K562 (cell line): Measurements from ENCODE around the gene RAB6B. TPM values are rescaled to one million over a fixed set of nuclear protein-coding genes. Genes with fewer than 3 reads are reported as not detected.

Experiments used
- ATAC-seq: fragments of 200-7000 bp; cut with Tn5 transposase; 3 replicates; pipeline ENCODE4 v1.9.1; 2020; ENCODE audit warnings: moderate library complexity
- BruUV-seq: library from RNA; stranded (reverse); fragments of 400-500 nt; replicated peaks from 2 replicates; lab custom pipeline; 2021; lab: Mats Ljungman, UMichigan
- CTCF ChIA-PET: fragments of 300-600 bp; formaldehyde crosslinking; extraction: SDS; loops from one replicate; lab custom pipeline; 2021; ENCODE audit warnings: low intra/inter-chr PET ratio; lab: Yijun Ruan, JAX
- POLR2A ChIA-PET: fragments of 300-600, 350-650 bp; sonication (Branson Sonifier 250); formaldehyde crosslinking; extraction: SDS; loops from one replicate; lab custom pipeline; 2021; ENCODE audit warnings: antibody characterized with exemption, inconsistent platforms; lab: Yijun Ruan, JAX
- DNase-seq, 4 experiments: peaks; one replicate each; pipeline versions ENCODE4 v3.0.0 to v3.0.0-alpha.2; 2011 to 2018; ENCODE audit warnings: low spot score in 3 of 4, mixed read lengths in 3 of 4; ENCODE audit errors: extremely low read depth in 1 of 4
- FAIRE-seq: peaks from 2 replicates; lab custom pipeline; 2011; peaks lifted over from hg19 to GRCh38; lab: Jason Lieb, UNC
- H2AFZ ChIP-seq: 2 replicates; pipeline ENCODE4 v1.6.0; 2011; ENCODE audit warnings: low read depth, low read length, control low read depth, inconsistent platforms
- H3K27ac ChIP-seq: fragments of 200-600 bp; 3 replicates; pipeline ENCODE4 v1.8.0; 2011; ENCODE audit warnings: low read depth, mild to moderate bottlenecking, control low read depth, inconsistent platforms, low read length, moderate library complexity, mixed read lengths; ENCODE audit errors: extremely low read depth
- H3K27me3 ChIP-seq, 2 experiments: fragments of 300-600 bp in 1 of 2; 2 replicates in 1 of 2; 3 replicates in 1 of 2; pipeline versions ENCODE4 v1.6.0 to v1.8.0; 2011; ENCODE audit warnings: inconsistent platforms in 2 of 2, low read length in 2 of 2, mild to moderate bottlenecking in 1 of 2, mixed read lengths in 1 of 2, moderate library complexity in 1 of 2; ENCODE audit not compliant: control insufficient read depth in 2 of 2, insufficient read depth in 2 of 2
- H3K36me3 ChIP-seq: fragments of 300-600 bp; 3 replicates; pipeline ENCODE4 v1.8.0; 2011; ENCODE audit warnings: mild to moderate bottlenecking, low read length, inconsistent platforms; ENCODE audit not compliant: control insufficient read depth, insufficient read depth
- H3K4me1 ChIP-seq, 2 experiments: fragments of 200-600 bp in 1 of 2; replicated peaks in 1 of 2; 2 replicates in 1 of 2; 3 replicates in 1 of 2; pipeline versions ENCODE4 v1.5.1 to v1.8.0; 2011; ENCODE audit warnings: inconsistent platforms in 2 of 2, low read length in 2 of 2, mild to moderate bottlenecking in 1 of 2, mixed read lengths in 1 of 2, moderate library complexity in 1 of 2; ENCODE audit not compliant: control insufficient read depth in 2 of 2, insufficient read depth in 2 of 2
- H3K4me2 ChIP-seq: 2 replicates; pipeline ENCODE4 v1.6.1; 2011; ENCODE audit warnings: low read length, control low read depth, inconsistent platforms, mixed read lengths; ENCODE audit not compliant: insufficient read depth
- H3K4me3 ChIP-seq: fragments of 200-600 bp; sonication (generic), shearing (Covaris generic); 2 replicates; pipeline ENCODE4 v1.5.1; 2016; ENCODE audit warnings: control low read depth, inconsistent platforms
- H3K79me2 ChIP-seq: fragments of 200-600 bp; 3 replicates; pipeline ENCODE4 v1.8.0; 2011; ENCODE audit warnings: low read length, inconsistent platforms; ENCODE audit not compliant: control insufficient read depth, insufficient read depth
- H3K9ac ChIP-seq, 2 experiments: 2 replicates each; pipeline versions ENCODE4 v1.6.0 to v1.6.1; 2011; ENCODE audit warnings: low read depth in 2 of 2, low read length in 2 of 2, control low read depth in 1 of 2, inconsistent platforms in 1 of 2, mild to moderate bottlenecking in 1 of 2, mixed read lengths in 1 of 2; ENCODE audit not compliant: insufficient read depth in 1 of 2
- H3K9me1 ChIP-seq: one replicate; pipeline ENCODE4 v1.6.0; 2011; ENCODE audit warnings: inconsistent platforms, mild to moderate bottlenecking, low read length, moderate library complexity; ENCODE audit not compliant: control insufficient read depth, insufficient read depth
- H3K9me3 ChIP-seq: replicated peaks from 2 replicates; pipeline ENCODE4 v1.5.1; 2011; ENCODE audit warnings: low read depth, low read length, inconsistent platforms; ENCODE audit not compliant: control insufficient read depth, insufficient read depth
- H4K20me1 ChIP-seq: replicated peaks from 2 replicates; pipeline ENCODE4 v1.6.1; 2011; ENCODE audit warnings: low read length, inconsistent platforms, mixed read lengths; ENCODE audit not compliant: control insufficient read depth, insufficient read depth
- BCOR ChIP-seq: fragments of 450-650 bp; IDR thresholded peaks from 2 replicates; pipeline ENCODE4 v1.6.1; 2016
- POLR2H ChIP-seq: IDR thresholded peaks from 2 replicates; pipeline ENCODE4 v1.6.1; 2016; ENCODE audit warnings: missing genetic modification characterization, low read depth, mild to moderate bottlenecking, control low read depth, missing compliant biosample characterization, moderate library complexity
- SMARCB1 ChIP-seq: IDR thresholded peaks from 2 replicates; pipeline ENCODE4 v1.6.1; 2011; ENCODE audit warnings: improper control_type of control experiment, low read depth; ENCODE audit not compliant: insufficient read length
- WGBS: fragments of 100-300 bp; shearing (Covaris generic); methylation state at CpG from one replicate; pipeline ENCODE4 v1.1.6; 2016; ENCODE audit warnings: low coverage, mixed read lengths; ENCODE audit not compliant: insufficient coverage; ENCODE audit errors: missing lambda C conversion rate; 5-methylcytosine and 5-hydroxymethylcytosine counted together
- in situ Hi-C: fragments of 300-500 bp; cut with MboI; formaldehyde crosslinking; loops from 4 replicates; pipeline ENCODE4 v1.15.0; 2018; ENCODE audit warnings: inconsistent platforms, mixed read lengths
- intact Hi-C: fragments of 100-400 bp; cut with micrococcal nuclease; formaldehyde crosslinking; loops from 2 replicates; pipeline ENCODE4 v1.14.2; 2022
- polyA plus RNA-seq, 8 experiments: library from polyadenylated mRNA; depleted of rRNA in 4 of 8; stranded (reverse) in 5 of 8; unstranded in 3 of 8; fragments of >200 nt; fragmentation: Nextera tagmentation in 2 of 8; fragmentation: Illumina TruSeq in 1 of 8; extraction: Ambion mirVana in 2 of 8; extraction: Trizol in 1 of 8; gene quantifications; 2 replicates each; pipeline versions ENCODE4 v1.2.1 to v1.2.3, GENCODE V29; 2011 to 2014; ENCODE audit warnings: inconsistent platforms in 1 of 8, missing spikeins in 1 of 8
- total RNA-seq, 7 experiments: library from RNA; depleted of rRNA in 6 of 7; stranded (reverse); fragments of >200 nt in 6 of 7; fragmentation: Illumina TruSeq in 2 of 7; extraction: Trizol in 2 of 7; gene quantifications; 2 replicates each; pipeline versions ENCODE4 v1.2.1 to v1.2.3, GENCODE V29; 2011 to 2021; ENCODE audit warnings: low replicate concordance in 1 of 7

Gene RAB6B
- total and polyA plus RNA-seq, 9 of the 15 experiments (the other 6 are each of a cell fraction or from before 2014, with no cell fraction given): 0.60 to 18.1 (median 1.5) TPM

DNA sequence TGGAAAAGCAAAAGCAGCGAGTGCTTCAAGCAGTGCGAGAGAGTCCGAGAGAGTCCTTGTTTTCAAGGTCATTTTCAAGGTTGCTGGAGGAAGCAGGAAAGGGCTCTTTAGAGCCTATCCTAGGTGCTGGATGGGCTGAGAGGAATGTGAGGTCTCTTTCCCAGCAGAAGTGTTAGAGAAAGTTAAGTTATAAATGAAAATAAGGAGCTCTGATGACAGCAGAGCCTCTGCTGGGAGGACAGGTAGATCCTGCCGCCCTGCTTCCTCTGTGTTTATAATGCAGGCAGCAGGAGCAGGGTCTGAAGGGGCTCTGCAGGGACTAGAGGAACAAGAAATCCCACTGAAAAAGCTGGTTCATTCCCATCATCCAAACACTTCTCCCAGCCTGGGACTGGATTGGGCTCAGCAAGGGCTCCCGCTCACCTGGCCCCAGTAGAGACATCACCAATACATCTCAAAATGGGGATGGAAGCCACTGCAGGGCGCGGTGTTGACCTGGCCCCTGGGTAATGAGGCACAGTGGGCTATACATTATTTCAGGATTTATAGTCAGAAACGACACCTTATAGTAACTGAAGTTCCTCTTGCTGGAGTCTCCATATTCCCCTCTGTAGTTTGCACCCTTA, 41.5 kb upstream of the RAB6B start:
- intact Hi-C loops: loop anchor here (10.0 kb wide), 1 partner anchor 368 kb away; no protein-coding TSS in a partner anchor
- Histone ChIP-seq H3K4me2 (no peak overlapping the region), H3K9me3 (no peaks in the 10 kb centered on the region), H3K36me3 (no peaks in the 10 kb centered on the region), H3K4me1 (no peaks in the 10 kb centered on the region), H3K79me2 (no peaks in the 10 kb centered on the region), H3K27me3 (peaks cover 3 to 70% of the 10 kb centered on the region in 2 experiments; a peak in 3 of 5 replicates), H3K9me1 (no peaks in the 10 kb centered on the region), H2AFZ (no peak overlapping the region)
- ChIA-PET CTCF (no interaction called here), POLR2A (no interaction called here)
- in situ Hi-C loops: no loop called here
- BruUV-seq: no TSS peak
- TF ChIP-seq SMARCB1 (no peak), BCOR (no peak), POLR2H (tag) (no peak)
- TF ChIP-seq, all 486 proteins: peak for 0
- FAIRE-seq (no peak), DNase-seq (no peak), ATAC-seq (no peak)
- Histone ChIP-seq H4K20me1 (peaks cover 1% of the 10 kb centered on the region), H3K4me3 (no peak overlapping the region), H3K9ac (no peak overlapping the region), H3K27ac (no peak overlapping the region)
- WGBS: 2% methylated on average over 8 of the region's 8 CpGs
